ENCODE results near the gene RNF167. TPM values are rescaled to one million over a fixed set of nuclear protein-coding genes. Genes with fewer than 3 reads are reported as not detected.
"Not testable (repeated sequence)": the region's sequence is repeated elsewhere in the genome, so short reads cannot be mapped to it uniquely, and the experiment has no call there.

The RNF167 gene
- total RNA-seq, 1 donor from 2014 or later: 106 TPM

- Mint-ChIP-seq H3K27me3 (peaks cover 12% of the 10 kb centered on the region), H3K36me3 (ENCODE audit: insufficient read depth) (no peaks in the 10 kb centered on the region), H3K4me1 (ENCODE audit: low read depth) (peaks cover 9% of the 10 kb centered on the region), H3K9me3 (ENCODE audit: low read depth) (no peaks in the 10 kb centered on the region), H3K4me3 (ENCODE audit: low read depth) (no peak overlapping the region), H3K27ac (no peak overlapping the region)
- no peak for TF ChIP-seq CTCF (IDR thresholded peaks at IDR 0.05; ENCODE audit: unreplicated experiment)
- DNase-seq (ENCODE audit: low spot score, unreplicated experiment): no peak
These were observed 31.8 kb upstream of the RNF167 start for GRCh38 chr17:4908301-4908700.

- peak; percentile 73 for DNase-seq (ENCODE audit: low spot score, unreplicated experiment)
- Mint-ChIP-seq H3K9me3 (ENCODE audit: low read depth) (no peaks in the 10 kb centered on the region), H3K4me1 (ENCODE audit: low read depth) (peaks cover 5% of the 10 kb centered on the region), H3K36me3 (ENCODE audit: insufficient read depth) (no peaks in the 10 kb centered on the region), H3K27ac (no peak overlapping the region), H3K27me3 (peaks cover 10% of the 10 kb centered on the region), H3K4me3 (ENCODE audit: low read depth) (no peak overlapping the region)
- TF ChIP-seq CTCF (IDR thresholded peaks at IDR 0.05; ENCODE audit: unreplicated experiment): peak; percentile 78
These were observed 31.2 kb upstream of the RNF167 start for GRCh38 chr17:4908711-4909496.

GRCh38 chr17:4913994-4914393, 26.1 kb upstream of the RNF167 start:
- H3K4me3 Mint-ChIP-seq (ENCODE audit: low read depth): no peak overlapping the region
- no peaks in the 10 kb centered on the region for H3K9me3 Mint-ChIP-seq (ENCODE audit: low read depth)
- no peak for DNase-seq (ENCODE audit: low spot score, unreplicated experiment)
- H3K36me3 Mint-ChIP-seq (ENCODE audit: insufficient read depth): no peaks in the 10 kb centered on the region
- no peaks in the 10 kb centered on the region for H3K27me3 Mint-ChIP-seq
- H3K4me1 Mint-ChIP-seq (ENCODE audit: low read depth): peaks cover 1% of the 10 kb centered on the region
- no peak for TF ChIP-seq CTCF (IDR thresholded peaks at IDR 0.05; ENCODE audit: unreplicated experiment)
- no peak overlapping the region for H3K27ac Mint-ChIP-seq

GRCh38 chr17:4914551-4914950, 25.5 kb upstream of the RNF167 start:
- H3K9me3 Mint-ChIP-seq (ENCODE audit: low read depth); DNase-seq (ENCODE audit: low spot score, unreplicated experiment); H3K27me3 Mint-ChIP-seq; H3K36me3 Mint-ChIP-seq (ENCODE audit: insufficient read depth); H3K27ac Mint-ChIP-seq; H3K4me1 Mint-ChIP-seq (ENCODE audit: low read depth); H3K4me3 Mint-ChIP-seq (ENCODE audit: low read depth): not testable (repeated sequence)

- H3K27me3 Mint-ChIP-seq: peaks cover 4% of the 10 kb centered on the region
- no peak for DNase-seq (ENCODE audit: low spot score, unreplicated experiment)
- no peak overlapping the region for H3K4me3 Mint-ChIP-seq (ENCODE audit: low read depth)
- no peak for TF ChIP-seq CTCF (IDR thresholded peaks at IDR 0.05; ENCODE audit: unreplicated experiment)
- H3K4me1 Mint-ChIP-seq (ENCODE audit: low read depth): no peaks in the 10 kb centered on the region
- no peaks in the 10 kb centered on the region for H3K9me3 Mint-ChIP-seq (ENCODE audit: low read depth)
- no peaks in the 10 kb centered on the region for H3K36me3 Mint-ChIP-seq (ENCODE audit: insufficient read depth)
- H3K27ac Mint-ChIP-seq: no peak overlapping the region
These were observed 20.5 kb upstream of the RNF167 start for GRCh38 chr17:4919511-4920047.

All from progenitor cell of endocrine pancreas (in vitro differentiated cells).